GM21717 (cell line): ENCODE measurements around the gene SMURF2.
A peak's percentile ranks its signal among the peaks of the same experiment; 100 is the strongest.

Source experiments
- ATAC-seq: cut with Tn5 transposase; IDR thresholded peaks from one replicate; pipeline ENCODE4 v1.9.1; 2021; ENCODE audit warnings: mild to moderate bottlenecking, moderate library complexity; ENCODE audit not compliant: unreplicated experiment

Gene SMURF2

GRCh38 chr17:64505340-64506200 lies 156.5 kb downstream of the SMURF2 start:
- no peak for ATAC-seq

- ATAC-seq = no peak
Observed at GRCh38 chr17:64504769-64505339, 157.3 kb downstream of the SMURF2 start.

- no peak for ATAC-seq
Observed at GRCh38 chr17:64503821-64504768, 158.0 kb downstream of the SMURF2 start.

- ATAC-seq = no peak
Observed at GRCh38 chr17:64503341-64503740, 158.8 kb downstream of the SMURF2 start.

- no peak for ATAC-seq
Observed at GRCh38 chr17:64502809-64503208, 159.3 kb downstream of the SMURF2 start.

GRCh38 chr17:64502021-64502420 lies 160.1 kb downstream of the SMURF2 start:
- ATAC-seq = no peak

- no peak for ATAC-seq
Observed at GRCh38 chr17:64500862-64501765, 161.0 kb downstream of the SMURF2 start.

GRCh38 chr17:64500487-64500859 lies 161.6 kb downstream of the SMURF2 start:
- ATAC-seq = no peak

- ATAC-seq = no peak
Observed at GRCh38 chr17:64499805-64500486, 162.2 kb downstream of the SMURF2 start.

GRCh38 chr17:64498308-64499203 lies 163.6 kb downstream of the SMURF2 start:
- no peak for ATAC-seq

- ATAC-seq = no peak
Observed at GRCh38 chr17:64497565-64498035, 164.5 kb downstream of the SMURF2 start.

- ATAC-seq = peak; percentile 63
Observed at GRCh38 chr17:64496786-64497564, 165.1 kb downstream of the SMURF2 start, which contains the start of gene POLG2. POLG2 (minus strand) TSS chr17:64497054; CDS start chr17:64496968, 86 bp downstream.

GRCh38 chr17:64496348-64496785 lies 165.7 kb downstream of the SMURF2 start:
- ATAC-seq = no peak
